T-cell (primary cell): Measurements from ENCODE around the gene KLHDC7A. TPM values are rescaled to one million over a fixed set of nuclear protein-coding genes. Genes with fewer than 3 reads are reported as not detected.

Source experiments
- ATAC-seq, 4 experiments: fragments of 200-7000 bp in 3 of 4; fragments of 150-1000 bp in 1 of 4; cut with Tn5 transposase; replicated peaks in 1 of 4; 1 replicate in 3 of 4; 2 replicates in 1 of 4; pipeline ENCODE4 v1.10.0; 2021; ENCODE audit warnings: moderate library complexity in 3 of 4, mild to moderate bottlenecking in 2 of 4, moderate number of reproducible peaks in 1 of 4
- CTCF ChIA-PET, 2 donors: fragments of 300-600 bp; sonication (Branson Sonifier 250); formaldehyde crosslinking; loops; one replicate each; lab custom pipeline; 2022; ENCODE audit warnings: antibody characterized with exemption in 2 of 2; lab: Charles Lee
- POLR2A ChIA-PET, 2 donors: fragments of 300-600 bp; sonication (Branson Sonifier 250); formaldehyde crosslinking; loops; one replicate each; lab custom pipeline; 2022; ENCODE audit warnings: antibody characterized with exemption in 2 of 2; lab: Charles Lee
- DNase-seq, 35 experiments: peaks; one replicate each; pipeline versions ENCODE4 v3.0.0 to v3.0.0-alpha.2; 2013 to 2023
- H3K27ac ChIP-seq: one replicate; pipeline ENCODE4 v1.5.1; 2013; ENCODE audit warnings: low read length
- H3K27me3 ChIP-seq, 2 experiments: replicated peaks in 1 of 2; 1 replicate in 1 of 2; 2 replicates in 1 of 2; pipeline versions ENCODE4 v1.6.1 to v1.7.0; 2013; ENCODE audit warnings: low read length in 1 of 2, mixed read lengths in 1 of 2; ENCODE audit not compliant: control insufficient read depth in 2 of 2, insufficient read depth in 2 of 2; ENCODE audit errors: extremely low read depth in 1 of 2
- H3K36me3 ChIP-seq, 2 donors: 1 replicate in 1 of 2; 2 replicates in 1 of 2; pipeline versions ENCODE4 v1.6.1 to v1.7.0; 2013; ENCODE audit warnings: low read length in 1 of 2; ENCODE audit not compliant: control insufficient read depth in 2 of 2, insufficient read depth in 1 of 2; ENCODE audit errors: extremely low read depth in 1 of 2
- H3K4me1 ChIP-seq, 2 experiments: 1 replicate in 1 of 2; 2 replicates in 1 of 2; pipeline versions ENCODE4 v1.6.1 to v1.7.0; 2013; ENCODE audit warnings: low read length in 2 of 2, mixed read lengths in 1 of 2; ENCODE audit not compliant: insufficient read depth in 2 of 2, control insufficient read depth in 1 of 2; ENCODE audit errors: extremely low read depth in 1 of 2
- H3K4me3 ChIP-seq, 2 donors: 1 replicate in 1 of 2; 2 replicates in 1 of 2; pipeline versions ENCODE4 v1.5.1 to v1.7.0; 2013; ENCODE audit warnings: mild to moderate bottlenecking in 2 of 2, low read length in 1 of 2, moderate library complexity in 1 of 2; ENCODE audit not compliant: control insufficient read depth in 1 of 2; ENCODE audit errors: extremely low read depth in 1 of 2
- H3K9me3 ChIP-seq: 2 replicates; pipeline ENCODE4 v1.7.0; 2013
- H3K27ac Mint-ChIP-seq, 2 donors: one replicate each; pipeline ENCODE4 v1.8.0; 2020 to 2021; ENCODE audit warnings: mild to moderate bottlenecking in 2 of 2, mixed read lengths in 2 of 2
- H3K27me3 Mint-ChIP-seq, 2 donors: one replicate each; pipeline ENCODE4 v1.8.0; 2021 to 2022; ENCODE audit warnings: mixed read lengths in 2 of 2
- H3K36me3 Mint-ChIP-seq: one replicate; pipeline ENCODE4 v1.8.0; 2021; ENCODE audit warnings: mixed read lengths
- H3K4me1 Mint-ChIP-seq, 3 donors: one replicate each; pipeline ENCODE4 v1.8.0; 2020 to 2022; ENCODE audit warnings: mixed read lengths in 3 of 3, mild to moderate bottlenecking in 1 of 3
- H3K4me3 Mint-ChIP-seq, 3 donors: one replicate each; pipeline ENCODE4 v1.8.0; 2020 to 2022; ENCODE audit warnings: mild to moderate bottlenecking in 3 of 3, mixed read lengths in 3 of 3, moderate library complexity in 3 of 3
- H3K9me3 Mint-ChIP-seq, 3 donors: one replicate each; pipeline ENCODE4 v1.8.0; 2020 to 2022; ENCODE audit warnings: mixed read lengths in 3 of 3
- WGBS: methylation state at CpG from one replicate; pipeline ENCODE4 v1.1.5; 2013; ENCODE audit warnings: missing lambda C conversion rate; ENCODE audit not compliant: insufficient coverage; 5-methylcytosine and 5-hydroxymethylcytosine counted together
- total RNA-seq, 35 experiments: library from RNA in 6 of 35; stranded (reverse) in 6 of 35; fragments of 120-200 nt in 1 of 35; gene quantifications; one replicate each; pipeline versions ENCODE4 v1.2.1 to v1.2.4 and lab custom pipeline; 2013 to 2026

The KLHDC7A gene
- total RNA-seq, 5 donors from 2014 or later (not counting 1 experiment from before 2014, with no cell fraction given): not detected

- ChIA-PET POLR2A (no interaction called here), CTCF (no interaction called here)
- no peaks in the 10 kb centered on the region for H3K4me1 ChIP-seq
- H3K36me3 Mint-ChIP-seq: no peaks in the 10 kb centered on the region
- H3K27ac ChIP-seq: no peak overlapping the region
- no peaks in the 10 kb centered on the region for H3K9me3 Mint-ChIP-seq
- no peaks in the 10 kb centered on the region for H3K9me3 ChIP-seq
- ATAC-seq (no peak), DNase-seq (no peak)
- H3K27ac Mint-ChIP-seq: no peak overlapping the region
- peaks cover 0 to 31% of the 10 kb centered on the region in 2 experiments for H3K27me3 ChIP-seq
- H3K4me3 Mint-ChIP-seq: no peak overlapping the region
- H3K4me1 Mint-ChIP-seq: no peaks in the 10 kb centered on the region
- WGBS: 52% methylated on average over 3 of the region's 7 CpGs
- H3K27me3 Mint-ChIP-seq: peaks cover 17 to 18% of the 10 kb centered on the region in 2 donors
- no peaks in the 10 kb centered on the region for H3K36me3 ChIP-seq
- H3K4me3 ChIP-seq: no peak overlapping the region
Measured at GRCh38 chr1:18486195-18486594, 5.5 kb downstream of the KLHDC7A start.

GRCh38 chr1:18489417-18490143 lies 8.8 kb downstream of the KLHDC7A start:
- H3K4me3 Mint-ChIP-seq: no peak overlapping the region
- no peaks in the 10 kb centered on the region for H3K36me3 Mint-ChIP-seq
- ChIA-PET POLR2A (no interaction called here), CTCF (no interaction called here)
- Histone ChIP-seq H3K36me3 (no peaks in the 10 kb centered on the region), H3K4me1 (no peaks in the 10 kb centered on the region), H3K9me3 (no peaks in the 10 kb centered on the region), H3K4me3 (no peak overlapping the region), H3K27ac (no peak overlapping the region), H3K27me3 (peaks cover 0 to 25% of the 10 kb centered on the region in 2 experiments)
- H3K27me3 Mint-ChIP-seq: peaks cover 22 to 30% of the 10 kb centered on the region in 2 donors
- no peak for ATAC-seq
- H3K27ac Mint-ChIP-seq: no peak overlapping the region
- no peaks in the 10 kb centered on the region for H3K4me1 Mint-ChIP-seq
- 100% methylated on average over 1 of the region's 2 CpGs for WGBS
- no peaks in the 10 kb centered on the region for H3K9me3 Mint-ChIP-seq
- no peak for DNase-seq

- Mint-ChIP-seq H3K9me3 (no peaks in the 10 kb centered on the region), H3K4me3 (no peak overlapping the region), H3K27me3 (peaks cover 23 to 26% of the 10 kb centered on the region in 2 donors), H3K27ac (no peak overlapping the region), H3K4me1 (no peaks in the 10 kb centered on the region), H3K36me3 (no peaks in the 10 kb centered on the region)
- no peaks in the 10 kb centered on the region for H3K9me3 ChIP-seq
- ChIA-PET CTCF (no interaction called here), POLR2A (no interaction called here)
- no peaks in the 10 kb centered on the region for H3K4me1 ChIP-seq
- peaks cover 0 to 20% of the 10 kb centered on the region in 2 experiments for H3K27me3 ChIP-seq
- no peak overlapping the region for H3K4me3 ChIP-seq
- DNase-seq: no peak
- no peak overlapping the region for H3K27ac ChIP-seq
- no CpG with 5 or more reads among the region's 3 CpGs for WGBS
- H3K36me3 ChIP-seq: no peaks in the 10 kb centered on the region
- no peak for ATAC-seq
Measured at GRCh38 chr1:18491168-18491567, 10.4 kb downstream of the KLHDC7A start.

- ATAC-seq (no peak), DNase-seq (no peak)
- no peaks in the 10 kb centered on the region for H3K36me3 Mint-ChIP-seq
- Histone ChIP-seq H3K27me3 (peaks cover 0 to 13% of the 10 kb centered on the region in 2 experiments), H3K27ac (no peak overlapping the region), H3K4me1 (no peaks in the 10 kb centered on the region), H3K4me3 (no peak overlapping the region), H3K36me3 (no peaks in the 10 kb centered on the region), H3K9me3 (no peaks in the 10 kb centered on the region)
- POLR2A ChIA-PET: no interaction called here
- H3K27ac Mint-ChIP-seq: no peak overlapping the region
- no peak overlapping the region for H3K4me3 Mint-ChIP-seq
- no peaks in the 10 kb centered on the region for H3K9me3 Mint-ChIP-seq
- peaks cover 35 to 38% of the 10 kb centered on the region in 2 donors for H3K27me3 Mint-ChIP-seq
- WGBS: no CpG with 5 or more reads among the region's 3 CpGs
- no peaks in the 10 kb centered on the region for H3K4me1 Mint-ChIP-seq
- CTCF ChIA-PET: no interaction called here
Measured at GRCh38 chr1:18494304-18494703, 13.6 kb downstream of the KLHDC7A start.

DNA sequence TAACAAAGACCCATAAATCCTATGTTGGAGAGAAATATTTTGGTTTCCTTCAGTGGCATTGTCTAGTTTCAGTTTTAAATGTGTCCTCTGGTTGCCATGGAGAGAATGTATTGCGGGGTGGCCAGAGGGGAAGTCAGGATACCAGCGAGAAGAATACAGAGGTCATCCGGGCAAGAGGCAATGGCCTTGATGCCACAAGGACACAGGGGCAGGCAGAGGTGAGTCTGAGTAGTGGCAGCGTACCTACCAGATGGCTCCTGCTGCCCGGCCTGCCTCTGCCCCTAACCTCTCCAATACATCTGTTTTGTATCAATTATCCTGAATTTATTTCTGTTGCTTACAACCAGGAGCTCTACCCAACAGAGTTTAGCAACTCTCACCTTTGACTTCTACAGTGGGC lies 14.9 kb downstream of the KLHDC7A start:
- Histone ChIP-seq H3K9me3 (no peaks in the 10 kb centered on the region), H3K4me1 (no peaks in the 10 kb centered on the region), H3K27ac (no peak overlapping the region), H3K4me3 (no peak overlapping the region), H3K27me3 (peaks cover 0 to 11% of the 10 kb centered on the region in 2 experiments), H3K36me3 (no peaks in the 10 kb centered on the region)
- POLR2A ChIA-PET: no interaction called here
- peaks cover 44 to 45% of the 10 kb centered on the region in 2 donors for H3K27me3 Mint-ChIP-seq
- no peaks in the 10 kb centered on the region for H3K36me3 Mint-ChIP-seq
- DNase-seq: no peak
- no peaks in the 10 kb centered on the region for H3K9me3 Mint-ChIP-seq
- no peak overlapping the region for H3K4me3 Mint-ChIP-seq
- CTCF ChIA-PET: no interaction called here
- no peaks in the 10 kb centered on the region for H3K4me1 Mint-ChIP-seq
- WGBS: 51% methylated on average over 3 of the region's 5 CpGs
- H3K27ac Mint-ChIP-seq: no peak overlapping the region
- no peak for ATAC-seq

GRCh38 chr1:18496056-18496455 lies 15.3 kb downstream of the KLHDC7A start:
- ATAC-seq (no peak), DNase-seq (no peak)
- no peaks in the 10 kb centered on the region for H3K36me3 ChIP-seq
- no peaks in the 10 kb centered on the region for H3K9me3 ChIP-seq
- no peaks in the 10 kb centered on the region for H3K4me1 ChIP-seq
- H3K27me3 ChIP-seq: peaks cover 0 to 11% of the 10 kb centered on the region in 2 experiments
- Mint-ChIP-seq H3K27ac (no peak overlapping the region), H3K9me3 (no peaks in the 10 kb centered on the region), H3K36me3 (no peaks in the 10 kb centered on the region), H3K27me3 (peaks cover 46 to 49% of the 10 kb centered on the region in 2 donors), H3K4me3 (no peak overlapping the region), H3K4me1 (no peaks in the 10 kb centered on the region)
- H3K27ac ChIP-seq: no peak overlapping the region
- WGBS: no CpG with 5 or more reads among the region's 1 CpG
- H3K4me3 ChIP-seq: no peak overlapping the region
- ChIA-PET CTCF (no interaction called here), POLR2A (no interaction called here)
